A172 (cell line): Measurements from ENCODE around the gene TMEM255B. TPM values are rescaled to one million over a fixed set of nuclear protein-coding genes. Genes with fewer than 3 reads are reported as not detected.
A peak's percentile ranks its signal among the peaks of the same experiment; 100 is the strongest.
"Not testable (repeated sequence)": the region's sequence is repeated elsewhere in the genome, so short reads cannot be mapped to it uniquely, and the experiment has no call there.

Experiments used
- DNase-seq: peaks from one replicate; pipeline ENCODE4 v3.0.0-alpha.2; 2015; ENCODE audit warnings: low spot score
- total RNA-seq: library from RNA; depleted of rRNA; stranded (reverse); fragments of >200 nt; shearing (Covaris generic); gene quantifications from 2 replicates; pipeline ENCODE4 v1.2.3, GENCODE V29; 2014

The TMEM255B gene
- total RNA-seq, 1 experiment from 2014 or later, result 2.3 TPM

DNA sequence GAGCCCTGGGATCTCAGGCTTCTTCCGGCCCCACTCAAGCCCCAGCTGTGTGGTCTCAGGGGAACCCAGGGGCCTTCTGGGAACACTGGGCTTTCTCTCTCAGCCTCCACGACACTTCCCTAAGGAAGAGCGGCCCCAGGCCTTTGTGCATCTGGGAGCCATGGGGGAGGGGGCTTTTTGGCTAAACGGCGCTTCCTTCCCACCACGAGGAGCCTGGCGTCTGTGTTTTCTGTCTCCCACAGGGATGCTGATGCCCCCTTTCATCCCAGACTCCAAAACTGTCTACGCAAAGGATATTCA lies 24.2 kb upstream of the TMEM255B start:
- no peak for DNase-seq

GRCh38 chr13:113735194-113735593 lies 23.8 kb upstream of the TMEM255B start:
- no peak for DNase-seq

GRCh38 chr13:113735750-113736149 lies 23.3 kb upstream of the TMEM255B start:
- DNase-seq, result no peak

GRCh38 chr13:113736258-113736731 lies 22.7 kb upstream of the TMEM255B start:
- no peak for DNase-seq

- DNase-seq, result no peak
These were observed 21.2 kb upstream of the TMEM255B start for GRCh38 chr13:113737803-113738202.

DNA sequence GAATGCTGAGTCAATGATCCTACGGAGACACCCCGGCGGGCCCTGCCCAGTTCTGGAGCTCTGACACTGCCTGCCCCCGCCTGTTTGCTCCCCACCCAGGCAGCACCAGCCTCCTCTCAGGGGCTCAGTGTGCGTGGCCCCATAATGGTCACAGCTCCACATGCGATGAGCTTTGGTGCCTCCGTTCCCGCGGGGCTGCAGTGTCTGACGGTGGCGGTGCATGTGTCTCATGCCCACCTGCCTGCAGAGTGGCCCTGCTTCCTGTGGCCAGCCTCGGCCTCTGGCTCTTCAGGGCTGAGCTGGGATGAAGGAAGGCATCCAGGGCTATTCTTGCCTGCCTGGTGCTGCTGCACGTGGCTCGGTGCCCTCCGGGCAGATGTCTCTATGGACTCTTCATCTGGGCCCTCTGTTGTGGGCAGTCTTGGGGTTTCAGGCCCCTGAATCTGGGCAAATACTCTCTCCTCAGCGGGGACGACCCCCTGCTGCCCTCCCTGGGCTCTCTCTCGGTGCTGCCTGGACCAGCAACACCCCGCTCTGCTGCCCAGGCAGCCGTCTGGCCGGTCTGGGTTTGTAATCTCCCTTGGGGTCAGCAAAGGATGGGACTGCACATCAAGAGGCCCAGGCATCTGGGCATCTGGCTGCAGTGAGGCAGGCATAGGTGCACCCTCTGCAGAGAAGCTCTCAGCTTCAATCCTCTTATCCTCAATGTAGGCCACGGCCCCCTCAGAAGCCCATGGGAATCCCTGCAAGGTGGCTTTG lies 19.3 kb upstream of the TMEM255B start:
- no peak for DNase-seq

- no peak for DNase-seq
These were observed 18.8 kb upstream of the TMEM255B start for GRCh38 chr13:113740286-113740556.

DNA sequence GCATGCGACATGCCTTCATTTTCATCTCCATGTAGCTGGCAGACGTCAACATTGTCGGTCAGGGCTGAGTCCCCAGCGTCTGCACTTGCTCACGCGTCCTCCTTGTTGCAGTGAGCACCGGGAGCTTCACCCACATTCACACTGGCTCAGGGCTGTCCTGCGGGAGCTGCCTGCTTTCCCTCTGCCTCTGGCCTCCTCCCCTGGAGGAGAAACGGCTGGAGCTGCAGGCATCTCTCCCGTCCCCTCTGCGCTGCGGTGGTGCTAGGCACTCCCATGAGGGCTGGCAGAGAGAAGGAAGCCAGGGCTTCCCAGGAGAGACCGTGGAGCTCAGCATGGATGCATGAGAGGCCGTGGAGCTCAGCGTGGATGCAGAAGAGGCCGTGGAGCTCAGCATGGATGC lies 18.4 kb upstream of the TMEM255B start:
- DNase-seq, result no peak

GRCh38 chr13:113741191-113741668 lies 17.8 kb upstream of the TMEM255B start:
- DNase-seq, result no peak

DNA sequence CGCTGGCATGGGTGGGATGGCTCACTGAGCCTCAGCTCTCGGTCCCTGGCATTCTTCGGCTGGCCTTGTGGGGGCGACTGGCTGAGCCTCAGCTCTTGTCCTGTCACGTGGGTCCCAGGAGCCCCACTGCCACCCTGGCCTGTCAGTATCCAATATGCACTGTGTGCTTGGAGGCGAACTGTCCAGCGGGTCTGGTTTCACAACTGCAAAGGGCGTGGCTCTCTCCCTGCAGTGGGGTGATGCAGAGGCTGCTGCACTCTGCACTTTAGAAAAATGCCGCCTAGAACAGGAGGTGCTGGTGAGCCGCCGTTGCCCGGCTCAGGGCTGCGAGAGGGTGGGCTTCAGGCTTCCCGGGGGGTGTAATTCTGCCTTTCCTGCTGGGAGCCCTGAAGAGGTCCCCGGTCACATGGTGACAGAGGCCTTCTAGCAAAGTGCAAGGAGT lies 17.0 kb upstream of the TMEM255B start:
- DNase-seq, result peak; percentile 72

- DNase-seq, result no peak
These were observed 16.4 kb upstream of the TMEM255B start for GRCh38 chr13:113742445-113743120.

DNA sequence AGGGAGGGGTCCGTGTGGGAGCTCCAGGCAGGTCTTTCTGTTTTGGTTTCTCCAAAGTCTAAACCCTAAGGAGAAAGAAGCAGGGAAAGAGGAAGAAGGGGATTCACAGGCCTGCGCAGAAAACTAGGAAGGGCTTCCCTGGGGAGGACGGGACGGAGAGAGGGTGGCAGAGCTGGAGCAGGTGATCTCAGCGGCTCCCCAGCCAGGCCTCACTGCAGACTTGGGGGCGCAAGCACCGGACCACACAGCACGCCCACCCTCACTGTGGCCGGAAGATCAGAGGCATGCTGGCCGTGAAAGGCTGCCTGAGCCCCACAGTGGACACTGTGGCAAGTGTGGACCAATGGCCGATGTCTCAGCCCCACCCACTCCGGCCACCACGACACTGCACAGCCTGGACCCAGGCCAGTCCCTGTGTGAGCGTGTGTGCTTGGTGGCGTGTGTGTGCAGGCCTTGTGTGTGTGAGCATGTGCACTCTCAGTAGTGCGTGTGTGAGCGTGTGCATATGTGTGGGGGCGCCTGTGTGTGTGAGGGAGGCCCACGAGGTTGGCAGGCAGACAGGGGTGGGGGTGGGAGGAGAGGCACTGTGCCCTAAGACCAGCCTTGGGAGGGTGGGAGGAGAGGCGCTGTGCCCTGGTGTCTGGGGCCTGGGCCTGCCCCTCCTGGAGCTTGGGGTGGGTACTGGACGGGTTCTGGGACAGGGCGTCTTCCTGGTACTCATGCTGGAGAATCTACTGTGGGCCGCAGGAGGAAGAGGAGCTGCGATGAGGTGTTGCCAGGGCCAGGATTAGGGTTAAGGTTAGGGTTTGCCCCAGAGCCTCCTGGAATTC lies 15.4 kb upstream of the TMEM255B start:
- no peak for DNase-seq

- no peak for DNase-seq
These were observed 14.6 kb upstream of the TMEM255B start for GRCh38 chr13:113744197-113745000.

GRCh38 chr13:113745059-113745458 lies 14.0 kb upstream of the TMEM255B start:
- no peak for DNase-seq

DNA sequence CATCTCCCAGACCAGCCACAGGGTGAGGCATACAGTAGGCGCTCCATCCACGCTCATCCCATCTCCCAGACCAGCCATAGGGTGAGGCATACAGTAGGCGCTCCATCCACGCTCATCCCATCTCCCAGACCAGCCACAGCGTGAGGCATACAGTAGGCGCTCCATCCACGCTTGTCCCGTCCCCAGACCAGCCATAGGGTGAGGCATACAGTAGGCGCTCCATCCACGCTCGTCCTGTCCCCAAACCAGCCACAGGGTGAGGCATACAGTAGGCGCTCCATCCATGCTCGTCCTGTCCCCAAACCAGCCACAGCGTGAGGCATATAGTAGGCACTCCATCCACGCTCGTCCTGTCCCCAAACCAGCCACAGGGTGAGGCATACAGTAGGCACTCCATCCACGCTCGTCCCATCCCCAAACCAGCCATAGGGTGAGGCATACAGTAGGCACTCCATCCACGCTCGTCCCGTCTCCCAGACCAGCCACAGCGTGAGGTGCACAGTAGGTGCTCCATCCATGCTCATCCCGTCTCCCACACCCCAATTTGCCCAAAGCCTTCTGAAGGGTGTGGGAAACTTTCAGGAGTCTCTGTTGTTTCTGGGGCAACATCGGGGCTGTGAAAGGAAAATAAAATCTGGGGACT lies 13.4 kb upstream of the TMEM255B start:
- not testable (repeated sequence) for DNase-seq

GRCh38 chr13:113746143-113746525 lies 12.9 kb upstream of the TMEM255B start:
- no peak for DNase-seq

- DNase-seq, result no peak
These were observed 12.4 kb upstream of the TMEM255B start for GRCh38 chr13:113746671-113747070.

DNA sequence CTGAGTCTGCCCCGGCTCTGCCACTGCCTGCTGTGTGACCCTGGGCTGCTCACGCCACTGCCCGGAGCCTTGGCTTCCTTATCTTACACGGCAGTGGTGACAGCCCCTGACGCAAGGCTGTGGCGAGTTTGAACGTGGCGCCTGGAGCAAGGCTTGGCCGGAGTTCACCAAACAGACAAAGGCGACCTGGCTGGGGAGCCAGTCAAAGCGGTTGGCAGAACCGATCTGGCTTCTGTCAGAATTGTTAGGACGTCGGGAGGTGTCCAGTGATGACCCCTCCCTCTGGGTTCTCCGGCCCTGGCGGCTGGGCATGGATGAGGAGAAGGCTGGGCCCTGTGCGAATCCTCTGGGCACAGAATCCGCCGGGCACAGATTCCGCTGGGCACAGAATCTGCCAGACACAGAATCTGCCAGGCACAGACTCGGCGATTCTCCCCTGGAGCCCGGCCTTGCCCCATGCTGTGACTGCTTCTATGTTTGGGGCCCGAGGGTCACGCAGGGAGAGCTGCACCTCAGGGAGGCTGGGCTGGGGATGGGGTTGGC lies 11.7 kb upstream of the TMEM255B start:
- DNase-seq, result no peak

- DNase-seq, result no peak
These were observed 10.7 kb upstream of the TMEM255B start for GRCh38 chr13:113748101-113748861.

DNA sequence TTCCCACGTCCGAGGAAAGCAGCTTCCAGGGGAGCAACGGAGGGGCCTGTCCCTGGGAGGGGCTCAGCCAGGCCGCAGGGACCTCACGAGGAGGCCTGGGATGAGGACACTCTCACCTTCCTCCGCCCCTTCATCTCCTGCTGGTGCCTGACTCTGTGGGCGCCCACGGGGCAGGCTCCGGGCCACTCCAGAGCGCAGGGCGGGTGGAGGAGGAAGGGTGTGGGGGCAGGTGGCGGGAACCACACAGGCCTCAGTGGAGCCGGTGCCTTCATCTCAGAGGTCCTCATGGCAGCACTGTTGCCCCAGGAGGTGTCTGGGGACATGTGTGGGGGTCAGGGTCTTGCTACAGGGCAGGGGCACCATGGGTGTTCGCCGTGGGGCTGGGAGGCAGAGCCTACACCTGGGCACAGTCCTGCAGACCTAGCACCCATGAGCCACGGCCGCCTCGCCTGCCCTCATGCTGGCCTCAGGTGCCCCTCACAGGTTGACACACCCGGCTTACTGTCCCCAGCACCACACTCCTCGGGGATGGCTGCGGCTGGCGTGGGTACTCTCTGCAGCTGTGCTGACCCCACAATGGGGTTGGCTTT lies 10.1 kb upstream of the TMEM255B start:
- no peak for DNase-seq
